Vagina (tissue), 2 donors: Measurements from ENCODE around the gene ATG4D. TPM values are rescaled to one million over a fixed set of nuclear protein-coding genes. Genes with fewer than 3 reads are reported as not detected.

Experiments used
- DNase-seq, 2 donors: peaks; one replicate each; pipeline ENCODE4 v3.0.0-alpha.2; 2017; ENCODE audit errors: extremely low spot score in 2 of 2
- H3K27ac ChIP-seq: fragments of 200-600 bp; sonication (generic); one replicate; pipeline ENCODE4 v1.5.1; 2019
- H3K27me3 ChIP-seq: fragments of 200-600 bp; sonication (generic); one replicate; pipeline ENCODE4 v1.5.1; 2019
- H3K36me3 ChIP-seq, 2 donors: fragments of 200-600 bp; sonication (generic); one replicate each; pipeline ENCODE4 v1.5.1; 2017 to 2019
- H3K4me1 ChIP-seq: fragments of 200-600 bp; sonication (generic); one replicate; pipeline ENCODE4 v1.5.1; 2019
- H3K4me3 ChIP-seq, 2 donors: fragments of 200-600 bp; sonication (generic); 1 replicate in 1 of 2; 2 replicates in 1 of 2; pipeline ENCODE4 v1.5.1; 2016 to 2019
- H3K9me3 ChIP-seq: fragments of 200-600 bp; sonication (generic); one replicate; pipeline ENCODE4 v1.5.1; 2019
- POLR2A ChIP-seq, 2 donors: fragments of 450-650 bp; IDR thresholded peaks; one replicate each; pipeline ENCODE4 v1.6.1; 2017; ENCODE audit warnings: antibody characterized with exemption in 2 of 2, mild to moderate bottlenecking in 2 of 2, moderate library complexity in 2 of 2
- POLR2AphosphoS5 ChIP-seq, 2 donors: sonication (generic); formaldehyde crosslinking; IDR thresholded peaks; one replicate each; pipeline ENCODE4 v1.9.0; 2017; ENCODE audit warnings: antibody characterized with exemption in 2 of 2, mild to moderate bottlenecking in 2 of 2, low read depth in 1 of 2; ENCODE audit not compliant: insufficient read depth in 1 of 2
- intact Hi-C: fragments of 100-400 bp; cut with DNase I; formaldehyde crosslinking; loops from one replicate; pipeline ENCODE4 v1.15.1; 2023
- total RNA-seq: library from RNA; depleted of rRNA; stranded (reverse); fragments of >200 nt; gene quantifications from one replicate; pipeline ENCODE4 v1.2.3, GENCODE V29; 2016
- TF ChIP-seq, protein P1 (sequence below), 3 experiments: fragments of 450-650 bp in 2 of 3; fragments of 200-600 bp in 1 of 3; sonication (generic) in 1 of 3; IDR thresholded peaks; one replicate each; pipeline ENCODE4 v1.5.1; 2017 to 2019; ENCODE audit warnings: antibody characterized with exemption in 3 of 3, mild to moderate bottlenecking in 2 of 3, moderate library complexity in 2 of 3

ATG4D gene
- total RNA-seq, 1 donor from 2014 or later, result 18.2 TPM

GRCh38 chr19:10551698-10552301, 8.1 kb downstream of the ATG4D start:
- H3K36me3 ChIP-seq, result peaks cover 0 to 78% of the 10 kb centered on the region in 2 donors
- H3K4me1 ChIP-seq, result peaks cover 46% of the 10 kb centered on the region
- no peak overlapping the region for H3K27ac ChIP-seq
- H3K4me3 ChIP-seq, result no peak overlapping the region
- intact Hi-C loops, result no loop called here
- H3K9me3 ChIP-seq, result no peaks in the 10 kb centered on the region
- no peak for DNase-seq
- TF ChIP-seq, protein P1, sequence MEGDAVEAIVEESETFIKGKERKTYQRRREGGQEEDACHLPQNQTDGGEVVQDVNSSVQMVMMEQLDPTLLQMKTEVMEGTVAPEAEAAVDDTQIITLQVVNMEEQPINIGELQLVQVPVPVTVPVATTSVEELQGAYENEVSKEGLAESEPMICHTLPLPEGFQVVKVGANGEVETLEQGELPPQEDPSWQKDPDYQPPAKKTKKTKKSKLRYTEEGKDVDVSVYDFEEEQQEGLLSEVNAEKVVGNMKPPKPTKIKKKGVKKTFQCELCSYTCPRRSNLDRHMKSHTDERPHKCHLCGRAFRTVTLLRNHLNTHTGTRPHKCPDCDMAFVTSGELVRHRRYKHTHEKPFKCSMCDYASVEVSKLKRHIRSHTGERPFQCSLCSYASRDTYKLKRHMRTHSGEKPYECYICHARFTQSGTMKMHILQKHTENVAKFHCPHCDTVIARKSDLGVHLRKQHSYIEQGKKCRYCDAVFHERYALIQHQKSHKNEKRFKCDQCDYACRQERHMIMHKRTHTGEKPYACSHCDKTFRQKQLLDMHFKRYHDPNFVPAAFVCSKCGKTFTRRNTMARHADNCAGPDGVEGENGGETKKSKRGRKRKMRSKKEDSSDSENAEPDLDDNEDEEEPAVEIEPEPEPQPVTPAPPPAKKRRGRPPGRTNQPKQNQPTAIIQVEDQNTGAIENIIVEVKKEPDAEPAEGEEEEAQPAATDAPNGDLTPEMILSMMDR (IDR thresholded peaks at IDR 0.05), result no peak
- no peak for TF ChIP-seq POLR2AphosphoS5 (IDR thresholded peaks at IDR 0.05; ENCODE audit: insufficient read depth in 1 of 2, low read depth in 1 of 2)
- H3K27me3 ChIP-seq, result no peaks in the 10 kb centered on the region

- Histone ChIP-seq H3K36me3 (peaks cover 0 to 77% of the 10 kb centered on the region in 2 donors), H3K4me1 (peaks cover 47% of the 10 kb centered on the region), H3K27me3 (no peaks in the 10 kb centered on the region), H3K4me3 (no peak overlapping the region), H3K9me3 (no peaks in the 10 kb centered on the region), H3K27ac (no peak overlapping the region)
- TF ChIP-seq, protein P1 (IDR thresholded peaks at IDR 0.05), result no peak
- no peak for TF ChIP-seq POLR2AphosphoS5 (IDR thresholded peaks at IDR 0.05; ENCODE audit: insufficient read depth in 1 of 2, low read depth in 1 of 2)
- TF ChIP-seq POLR2A (IDR thresholded peaks at IDR 0.05), result no peak
- DNase-seq, result no peak
- intact Hi-C loops, result no loop called here
Observed at GRCh38 chr19:10552510-10553053, 8.9 kb downstream of the ATG4D start.

DNA sequence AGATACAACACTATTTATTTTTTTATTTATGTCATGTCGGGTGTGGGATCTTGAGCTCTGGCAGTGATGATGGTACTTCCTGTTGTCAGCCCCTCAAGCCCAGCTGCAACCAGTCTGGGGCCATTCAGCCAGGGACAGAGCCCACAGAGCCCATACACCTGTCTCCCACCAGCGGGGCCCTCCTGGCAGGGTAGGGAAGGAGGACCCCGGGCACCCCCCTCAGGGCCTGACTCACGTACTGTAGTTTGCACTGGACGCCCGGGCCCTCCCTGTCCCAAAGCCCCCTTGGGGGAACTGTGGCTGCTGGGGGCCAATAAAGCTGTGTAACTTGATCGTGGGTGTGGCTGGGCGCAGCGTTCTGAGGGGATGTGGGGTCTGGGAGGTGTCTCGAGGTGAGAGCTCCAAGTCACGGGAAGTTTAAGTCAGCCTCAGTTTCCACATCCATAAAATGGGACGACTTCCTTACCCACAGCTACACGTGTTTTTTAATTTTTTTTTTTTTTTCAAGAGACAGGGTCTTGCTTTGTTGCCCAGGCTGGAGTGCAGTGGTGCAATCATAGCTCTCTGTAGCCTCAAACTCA, 9.5 kb downstream of the ATG4D start:
- no peak overlapping the region for H3K4me3 ChIP-seq
- H3K4me1 ChIP-seq, result peaks cover 47% of the 10 kb centered on the region
- no peak overlapping the region for H3K27ac ChIP-seq
- H3K27me3 ChIP-seq, result no peaks in the 10 kb centered on the region
- H3K36me3 ChIP-seq, result peaks cover 0 to 79% of the 10 kb centered on the region in 2 donors
- TF ChIP-seq POLR2A (IDR thresholded peaks at IDR 0.05), result no peak
- DNase-seq, result no peak
- intact Hi-C loops, result no loop called here
- H3K9me3 ChIP-seq, result no peaks in the 10 kb centered on the region

- Histone ChIP-seq H3K27me3 (no peaks in the 10 kb centered on the region), H3K4me1 (peaks cover 47% of the 10 kb centered on the region), H3K4me3 (no peak overlapping the region), H3K9me3 (no peaks in the 10 kb centered on the region), H3K27ac (no peak overlapping the region), H3K36me3 (peaks cover 0 to 78% of the 10 kb centered on the region in 2 donors)
- no peak for DNase-seq
- intact Hi-C loops, result no loop called here
- TF ChIP-seq POLR2AphosphoS5 (IDR thresholded peaks at IDR 0.05; ENCODE audit: insufficient read depth in 1 of 2, low read depth in 1 of 2) (peak in 1 of 2 donors; percentile 34), POLR2A (IDR thresholded peaks at IDR 0.05) (no peak)
Observed at GRCh38 chr19:10553943-10554381, 10.3 kb downstream of the ATG4D start.

DNA sequence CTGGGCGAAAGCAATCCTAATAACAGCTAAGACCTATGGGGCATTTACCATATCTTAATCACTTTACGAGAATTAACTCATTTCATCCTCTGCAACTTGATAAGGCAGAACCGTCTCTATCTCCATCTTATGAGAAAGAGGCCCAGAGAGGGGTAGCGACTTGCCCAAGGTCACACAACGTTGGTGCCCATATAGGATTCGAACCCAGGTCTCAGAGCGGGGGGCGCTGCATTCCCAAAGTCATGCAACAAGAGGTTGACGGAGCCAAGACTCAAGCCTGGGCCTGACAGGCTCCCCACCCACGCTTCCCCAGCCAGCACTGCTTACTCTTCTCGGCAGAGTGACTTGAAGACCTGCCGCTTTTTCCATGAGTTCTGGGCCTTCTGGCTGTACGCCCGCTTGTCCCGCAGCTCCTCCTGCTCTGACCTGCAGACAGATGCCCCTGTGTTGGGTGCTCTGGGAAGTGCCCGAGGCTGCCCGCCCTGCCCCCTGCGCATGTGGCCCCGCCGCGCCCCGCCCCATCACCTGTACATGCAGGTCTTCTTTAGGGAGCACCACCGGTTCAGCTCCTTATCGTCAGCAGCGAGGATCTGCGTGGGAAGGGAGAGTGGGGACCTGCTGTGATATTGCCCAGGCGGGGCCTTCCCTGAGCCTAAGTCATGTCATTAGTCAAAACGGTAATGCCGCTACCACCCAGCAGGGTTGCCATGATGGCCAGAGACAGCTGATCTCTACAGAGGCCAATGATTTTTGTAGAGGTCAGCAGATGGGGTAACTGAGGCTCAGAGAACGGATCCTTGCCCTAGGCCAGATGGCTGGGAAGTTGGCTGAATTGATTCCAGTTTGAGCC, 11.3 kb downstream of the ATG4D start:
- intact Hi-C loops, result no loop called here
- H3K4me1 ChIP-seq, result peaks cover 47% of the 10 kb centered on the region
- TF ChIP-seq POLR2AphosphoS5 (IDR thresholded peaks at IDR 0.05; ENCODE audit: insufficient read depth in 1 of 2, low read depth in 1 of 2), result no peak
- TF ChIP-seq, protein P1 (IDR thresholded peaks at IDR 0.05), result no peak
- no peak for TF ChIP-seq POLR2A (IDR thresholded peaks at IDR 0.05)
- H3K4me3 ChIP-seq, result no peak overlapping the region
- peak overlapping the region; percentile 26 for H3K27ac ChIP-seq
- DNase-seq, result no peak
- H3K36me3 ChIP-seq, result peaks cover 0 to 78% of the 10 kb centered on the region in 2 donors
- no peaks in the 10 kb centered on the region for H3K9me3 ChIP-seq
- H3K27me3 ChIP-seq, result no peaks in the 10 kb centered on the region
